Peyer's patch (tissue), 4 donors: ENCODE data around the gene RAP1A. TPM values are rescaled to one million over a fixed set of nuclear protein-coding genes. Genes with fewer than 3 reads are reported as not detected.

Source experiments
- DNase-seq, 3 donors: peaks; one replicate each; pipeline ENCODE4 v3.0.0-alpha.2; 2017 to 2019
- H3K27ac ChIP-seq, 4 donors: fragments of 200-600 bp; sonication (generic); one replicate each; pipeline ENCODE4 v1.5.1; 2016 to 2019
- H3K27me3 ChIP-seq, 2 donors: fragments of 200-600 bp; sonication (generic); one replicate each; pipeline ENCODE4 v1.5.1; 2019
- H3K36me3 ChIP-seq, 3 donors: fragments of 200-600 bp; sonication (generic); one replicate each; pipeline ENCODE4 v1.5.1; 2016 to 2019
- H3K4me1 ChIP-seq, 4 donors: fragments of 200-600 bp; sonication (generic); one replicate each; pipeline ENCODE4 v1.5.1; 2016 to 2019
- H3K4me3 ChIP-seq, 4 donors: fragments of 200-600 bp; sonication (generic); 1 replicate in 3 of 4; 2 replicates in 1 of 4; pipeline ENCODE4 v1.5.1; 2016 to 2019; ENCODE audit warnings: mild to moderate bottlenecking in 1 of 4
- H3K9me3 ChIP-seq, 4 donors: fragments of 200-600 bp; sonication (generic); one replicate each; pipeline ENCODE4 v1.5.1; 2016 to 2019; ENCODE audit warnings: mild to moderate bottlenecking in 1 of 4
- CTCF ChIP-seq, 6 experiments: fragments of 450-650 bp in 4 of 6; fragments of 200-600 bp in 2 of 6; sonication (generic) in 1 of 6; IDR thresholded peaks; one replicate each; pipeline ENCODE4 v1.5.1; 2017 to 2019; ENCODE audit warnings: antibody characterized with exemption in 6 of 6, mild to moderate bottlenecking in 3 of 6, moderate library complexity in 1 of 6
- POLR2A ChIP-seq, 2 donors: fragments of 450-650 bp; IDR thresholded peaks; one replicate each; pipeline ENCODE4 v1.5.1; 2017; ENCODE audit warnings: antibody characterized with exemption in 2 of 2, mild to moderate bottlenecking in 2 of 2, moderate library complexity in 2 of 2
- total RNA-seq, 4 donors: library from RNA; depleted of rRNA; stranded (reverse); fragments of >200 nt; gene quantifications; one replicate each; pipeline ENCODE4 v1.1.0, GENCODE V29; 2016

The RAP1A gene
- total RNA-seq, 4 donors from 2014 or later = 16.5 to 66.0 (median 46.2) TPM

GRCh38 chr1:111745675-111746613, 126.4 kb downstream of the RAP1A start:
- TF ChIP-seq CTCF (IDR thresholded peaks at IDR 0.05) (no peak), POLR2A (IDR thresholded peaks at IDR 0.05) (no peak)
- Histone ChIP-seq H3K4me3 (no peak overlapping the region), H3K27me3 (no peaks in the 10 kb centered on the region), H3K36me3 (no peaks in the 10 kb centered on the region), H3K9me3 (no peaks in the 10 kb centered on the region), H3K27ac (peak overlapping the region in 1 of 4 donors; percentile 24), H3K4me1 (no peaks in the 10 kb centered on the region)
- DNase-seq = no peak

DNA sequence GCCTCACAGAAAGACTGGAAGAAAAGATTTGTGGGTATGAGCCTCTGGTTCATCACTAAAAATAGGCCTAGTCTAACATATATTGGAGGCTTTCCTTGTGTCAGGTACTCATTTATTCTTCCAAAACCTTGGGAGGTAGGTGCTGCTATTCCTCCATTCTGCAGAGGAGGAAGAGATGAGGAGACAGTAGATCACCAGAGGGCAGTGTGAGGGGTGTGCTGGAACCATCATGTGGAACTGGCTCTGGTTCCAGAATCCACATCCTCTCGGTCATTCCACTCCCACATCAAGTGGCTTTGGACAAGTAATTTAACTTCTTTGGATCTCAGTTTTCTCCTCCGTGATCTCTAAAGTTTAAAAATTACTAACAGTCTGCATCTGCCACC, 127.0 kb downstream of the RAP1A start:
- no peaks in the 10 kb centered on the region for H3K9me3 ChIP-seq
- H3K27me3 ChIP-seq = no peaks in the 10 kb centered on the region
- TF ChIP-seq CTCF (IDR thresholded peaks at IDR 0.05) = no peak
- no peak for TF ChIP-seq POLR2A (IDR thresholded peaks at IDR 0.05)
- no peaks in the 10 kb centered on the region for H3K36me3 ChIP-seq
- no peak overlapping the region for H3K4me3 ChIP-seq
- peak overlapping the region in 1 of 4 donors; percentile 24 for H3K27ac ChIP-seq
- no peak for DNase-seq
- H3K4me1 ChIP-seq = no peaks in the 10 kb centered on the region

DNA sequence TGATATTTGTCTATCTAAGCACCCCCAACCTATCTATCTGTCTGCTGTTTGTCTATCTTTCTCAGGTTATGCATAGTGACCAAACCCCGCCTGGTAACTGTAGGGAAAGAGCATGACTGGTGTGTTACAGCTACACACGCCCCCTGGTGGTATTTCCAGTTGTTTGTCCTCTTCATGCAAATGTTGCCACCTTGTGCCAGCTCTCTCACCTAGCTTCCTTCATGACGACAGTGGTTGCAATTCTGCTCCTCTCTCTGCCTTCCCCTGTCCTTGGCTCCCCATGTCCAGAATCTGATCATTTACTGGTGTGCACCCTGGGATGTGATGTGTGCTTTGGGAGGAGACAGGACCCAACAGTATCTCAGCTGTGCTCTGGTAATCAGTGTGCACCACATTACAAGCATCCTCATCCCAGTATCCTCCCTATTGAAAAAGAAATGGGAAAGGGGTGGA, 127.7 kb downstream of the RAP1A start:
- Histone ChIP-seq H3K4me3 (no peak overlapping the region), H3K9me3 (no peaks in the 10 kb centered on the region), H3K4me1 (no peaks in the 10 kb centered on the region), H3K36me3 (no peaks in the 10 kb centered on the region), H3K27ac (no peak overlapping the region), H3K27me3 (no peaks in the 10 kb centered on the region)
- TF ChIP-seq POLR2A (IDR thresholded peaks at IDR 0.05) = no peak
- peak; percentile 31 to 85 (median 68) for TF ChIP-seq CTCF (IDR thresholded peaks at IDR 0.05)
- peak in 2 of 3 donors; percentile 69 to 87 for DNase-seq

DNA sequence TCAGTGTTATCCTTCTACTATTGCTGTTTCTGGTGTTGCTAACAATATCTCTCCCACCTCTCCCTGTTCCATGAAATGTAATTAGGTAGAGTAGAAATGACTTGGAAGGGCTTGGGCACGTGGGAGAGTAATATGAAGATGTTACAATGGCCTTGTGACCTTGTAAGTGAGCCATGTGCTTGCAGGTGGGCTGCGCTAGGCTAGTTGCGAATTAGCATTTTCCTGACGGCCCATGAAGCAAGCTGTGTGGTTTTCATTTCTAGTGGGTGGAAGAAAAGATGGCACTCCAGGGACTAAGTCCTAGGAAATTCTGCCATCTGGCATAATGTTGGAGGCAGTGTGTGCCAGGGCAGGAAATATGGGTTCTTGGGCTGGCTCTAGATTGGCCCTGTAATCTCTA, 128.4 kb downstream of the RAP1A start:
- no peaks in the 10 kb centered on the region for H3K4me1 ChIP-seq
- H3K4me3 ChIP-seq = no peak overlapping the region
- no peak overlapping the region for H3K27ac ChIP-seq
- H3K36me3 ChIP-seq = no peaks in the 10 kb centered on the region
- H3K27me3 ChIP-seq = no peaks in the 10 kb centered on the region
- no peak for DNase-seq
- no peaks in the 10 kb centered on the region for H3K9me3 ChIP-seq
- no peak for TF ChIP-seq POLR2A (IDR thresholded peaks at IDR 0.05)
- no peak for TF ChIP-seq CTCF (IDR thresholded peaks at IDR 0.05)

GRCh38 chr1:111749628-111750027, 130.0 kb downstream of the RAP1A start:
- H3K9me3 ChIP-seq = no peaks in the 10 kb centered on the region
- no peak overlapping the region for H3K27ac ChIP-seq
- TF ChIP-seq POLR2A (IDR thresholded peaks at IDR 0.05) = no peak
- no peak for TF ChIP-seq CTCF (IDR thresholded peaks at IDR 0.05)
- no peaks in the 10 kb centered on the region for H3K36me3 ChIP-seq
- H3K4me3 ChIP-seq = no peak overlapping the region
- no peaks in the 10 kb centered on the region for H3K27me3 ChIP-seq
- no peak for DNase-seq
- peaks cover 0 to 4% (median under 1%) of the 10 kb centered on the region in 4 donors for H3K4me1 ChIP-seq
